OCI-LY7 (cell line): ENCODE measurements around the gene PRR3. TPM values are rescaled to one million over a fixed set of nuclear protein-coding genes. Genes with fewer than 3 reads are reported as not detected.

Experiments
- BruUV-seq: library from RNA; stranded (reverse); fragments of 400-500 nt; replicated peaks from 2 replicates; lab custom pipeline; 2021; lab: Mats Ljungman, UMichigan
- CTCF ChIA-PET: fragments of 300-600 bp; sonication (Branson Sonifier 250); formaldehyde crosslinking; loops from one replicate; lab custom pipeline; 2022; ENCODE audit warnings: antibody characterized with exemption; ENCODE audit not compliant: unreplicated experiment; lab: Charles Lee
- POLR2A ChIA-PET: fragments of 300-600 bp; sonication (Branson Sonifier 250); formaldehyde crosslinking; loops from one replicate; lab custom pipeline; 2022; ENCODE audit warnings: antibody characterized with exemption; lab: Charles Lee
- DNase-seq: peaks from one replicate; pipeline ENCODE4 v3.0.0-alpha.2; 2015; ENCODE audit warnings: low spot score
- H2AFZ ChIP-seq: fragments of 200-600 bp; sonication (generic), shearing (Covaris generic); 2 replicates; pipeline ENCODE4 v1.6.1; 2014; ENCODE audit warnings: mild to moderate bottlenecking, antibody characterized with exemption, low read length, moderate library complexity
- H3K27ac ChIP-seq: fragments of 200-600 bp; sonication (generic); 2 replicates; pipeline ENCODE4 v1.5.1; 2014; ENCODE audit warnings: mixed run types, low read depth, mild to moderate bottlenecking, moderate library complexity, low read length, inconsistent platforms; ENCODE audit not compliant: poor library complexity, severe bottlenecking
- H3K36me3 ChIP-seq: fragments of 200-600 bp; sonication (generic); 2 replicates; pipeline ENCODE4 v1.6.1; 2014; ENCODE audit warnings: mild to moderate bottlenecking, antibody characterized with exemption, low read length, moderate library complexity, mixed read lengths; ENCODE audit not compliant: insufficient read depth
- H3K4me1 ChIP-seq: fragments of 200-600 bp; sonication (generic); 2 replicates; pipeline ENCODE4 v1.5.1; 2014; ENCODE audit warnings: mild to moderate bottlenecking, low read length; ENCODE audit not compliant: insufficient read depth, poor library complexity, severe bottlenecking
- H3K4me2 ChIP-seq: fragments of 200-600 bp; sonication (generic); 2 replicates; pipeline ENCODE4 v1.6.1; 2014; ENCODE audit warnings: mild to moderate bottlenecking, low read length
- H3K4me3 ChIP-seq: fragments of 200-600 bp; sonication (generic); 2 replicates; pipeline ENCODE4 v1.5.1; 2014; ENCODE audit warnings: mild to moderate bottlenecking, low read depth, low read length; ENCODE audit not compliant: poor library complexity, severe bottlenecking
- H3K79me2 ChIP-seq: fragments of 200-600 bp; sonication (generic); 2 replicates; pipeline ENCODE4 v1.6.1; 2016; ENCODE audit warnings: low read depth, mild to moderate bottlenecking, low read length, moderate library complexity, mixed read lengths; ENCODE audit not compliant: insufficient read depth
- H3K9me2 ChIP-seq: fragments of 200-600 bp; sonication (generic); 2 replicates; pipeline ENCODE4 v1.6.1; 2016; ENCODE audit warnings: mild to moderate bottlenecking, low read length, mixed read lengths; ENCODE audit not compliant: insufficient read depth
- H3K9me3 ChIP-seq: fragments of 200-600 bp; sonication (generic); 2 replicates; pipeline ENCODE4 v1.6.1; 2014; ENCODE audit warnings: mild to moderate bottlenecking, mixed run types, low read length, mixed read lengths
- H4K20me1 ChIP-seq: fragments of 200-600 bp; sonication (generic); 2 replicates; pipeline ENCODE4 v1.6.1; 2014; ENCODE audit warnings: mild to moderate bottlenecking, antibody characterized with exemption, low read length, moderate library complexity, mixed read lengths; ENCODE audit not compliant: insufficient read depth
- CTCF ChIP-seq: fragments of 200-600 bp; sonication (generic); conservative IDR thresholded peaks from 2 replicates; pipeline ENCODE4 v1.5.1; 2014; ENCODE audit warnings: mild to moderate bottlenecking, antibody characterized with exemption, low read length, moderate library complexity, mixed read lengths
- EZH2phosphoT487 ChIP-seq: fragments of 200-600 bp; sonication (generic); IDR thresholded peaks from 2 replicates; pipeline ENCODE4 v1.6.1; 2018; ENCODE audit warnings: low read depth, borderline replicate concordance, mild to moderate bottlenecking, mixed run types, antibody characterized with exemption, low read length, moderate library complexity, mixed read lengths
- intact Hi-C: fragments of 100-400 bp; cut with micrococcal nuclease; formaldehyde crosslinking; loops from one replicate; pipeline ENCODE4 v1.10.0; 2022; ENCODE audit not compliant: unreplicated experiment
- total RNA-seq, 2 experiments: library from RNA; depleted of rRNA in 1 of 2; stranded (reverse); fragments of >200 nt in 1 of 2; shearing (Covaris generic) in 1 of 2; gene quantifications; 2 replicates each; pipeline ENCODE4 v1.2.3, GENCODE V29; 2014 to 2022

Gene PRR3
- total RNA-seq, 2 experiments from 2014 or later = 25.2 to 34.9 TPM

DNA sequence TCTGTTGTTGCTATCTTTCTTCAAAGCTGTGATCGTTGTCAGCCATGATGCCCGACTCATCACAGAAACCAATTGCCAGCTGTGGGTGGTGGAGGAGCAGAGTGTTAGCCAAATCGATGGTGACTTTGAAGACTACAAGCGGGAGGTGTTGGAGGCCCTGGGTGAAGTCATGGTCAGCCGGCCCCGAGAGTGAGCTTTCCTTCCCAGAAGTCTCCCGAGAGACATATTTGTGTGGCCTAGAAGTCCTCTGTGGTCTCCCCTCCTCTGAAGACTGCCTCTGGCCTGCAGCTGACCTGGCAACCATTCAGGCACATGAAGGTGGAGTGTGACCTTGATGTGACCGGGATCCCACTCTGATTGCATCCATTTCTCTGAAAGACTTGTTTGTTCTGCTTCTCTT is 33.4 kb downstream of the PRR3 start:
- BruUV-seq = no TSS peak
- H2AFZ ChIP-seq = no peak overlapping the region
- intact Hi-C loops = no loop called here
- H3K27ac ChIP-seq = no peak overlapping the region
- TF ChIP-seq EZH2phosphoT487 (no peak), CTCF (no peak)
- H3K9me2 ChIP-seq = no peaks in the 10 kb centered on the region
- ChIA-PET POLR2A (no interaction called here), CTCF (no interaction called here)
- H3K9me3 ChIP-seq = no peaks in the 10 kb centered on the region
- H3K4me3 ChIP-seq = no peak overlapping the region
- H4K20me1 ChIP-seq = no peaks in the 10 kb centered on the region
- H3K4me2 ChIP-seq = no peak overlapping the region
- H3K4me1 ChIP-seq = no peaks in the 10 kb centered on the region
- peaks cover 99% of the 10 kb centered on the region for H3K36me3 ChIP-seq
- peaks cover 8% of the 10 kb centered on the region; the same call in 1 of the 2 replicates for H3K79me2 ChIP-seq
- DNase-seq = no peak

DNA sequence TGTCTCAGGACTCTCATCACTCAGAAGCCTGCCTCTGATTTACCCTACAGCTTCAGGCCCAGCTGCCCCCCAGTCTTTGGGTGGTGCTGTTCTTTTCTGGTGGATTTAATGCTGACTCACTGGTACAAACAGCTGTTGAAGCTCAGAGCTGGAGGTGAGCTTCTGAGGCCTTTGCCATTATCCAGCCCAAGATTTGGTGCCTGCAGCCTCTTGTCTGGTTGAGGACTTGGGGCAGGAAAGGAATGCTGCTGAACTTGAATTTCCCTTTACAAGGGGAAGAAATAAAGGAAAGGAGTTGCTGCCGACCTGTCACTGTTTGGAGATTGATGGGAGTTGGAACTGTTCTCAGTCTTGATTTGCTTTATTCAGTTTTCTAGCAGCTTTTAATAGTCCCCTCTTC is 33.9 kb downstream of the PRR3 start:
- TF ChIP-seq CTCF (no peak), EZH2phosphoT487 (no peak)
- peaks cover 95% of the 10 kb centered on the region for H3K36me3 ChIP-seq
- POLR2A ChIA-PET = no interaction called here

DNA sequence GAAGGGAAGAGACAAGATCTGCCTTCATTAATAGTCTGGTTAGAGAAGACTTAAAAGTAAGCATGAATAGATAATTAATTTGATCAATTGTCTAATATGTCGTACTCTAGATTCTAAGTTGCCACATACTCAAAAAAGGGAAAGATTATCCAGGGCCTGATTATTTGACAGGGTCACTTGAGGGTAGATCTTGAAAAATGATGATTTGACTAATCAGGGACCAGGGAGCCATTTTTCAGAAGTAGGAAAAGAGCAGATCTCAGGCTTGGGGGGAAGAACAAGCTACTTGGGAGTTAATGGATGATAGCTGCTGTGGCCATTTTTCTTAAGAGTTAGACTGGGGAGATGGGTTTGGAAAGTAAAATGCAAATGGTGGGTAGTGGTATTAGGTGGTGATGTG is 35.2 kb downstream of the PRR3 start:
- TF ChIP-seq CTCF = no peak
- no peak for TF ChIP-seq EZH2phosphoT487
- DNase-seq = no peak
- H3K9me3 ChIP-seq = no peaks in the 10 kb centered on the region
- H3K79me2 ChIP-seq = peaks cover 8% of the 10 kb centered on the region; the same call in 1 of the 2 replicates
- BruUV-seq = no TSS peak
- ChIA-PET POLR2A (interaction anchor here (0.7 to 1.1 kb wide), 2 partner anchors 51 to 604 kb away, joined by 3 read pairs; no protein-coding TSS in a partner anchor), CTCF (no interaction called here)
- no peaks in the 10 kb centered on the region for H3K4me1 ChIP-seq
- H3K36me3 ChIP-seq = peaks cover 89% of the 10 kb centered on the region
- H3K4me3 ChIP-seq = no peak overlapping the region
- H3K27ac ChIP-seq = no peak overlapping the region
- no peaks in the 10 kb centered on the region for H3K9me2 ChIP-seq
- no peak overlapping the region for H2AFZ ChIP-seq
- H3K4me2 ChIP-seq = no peak overlapping the region
- no peaks in the 10 kb centered on the region for H4K20me1 ChIP-seq
- intact Hi-C loops = no loop called here

More for the DNA sequence above, 33.9 kb downstream of the PRR3 start:
- BruUV-seq = no TSS peak
- H3K27ac ChIP-seq = no peak overlapping the region
- no peaks in the 10 kb centered on the region for H4K20me1 ChIP-seq
- CTCF ChIA-PET = no interaction called here
- H3K4me2 ChIP-seq = no peak overlapping the region
- H3K4me3 ChIP-seq = no peak overlapping the region
- H2AFZ ChIP-seq = no peak overlapping the region
- H3K79me2 ChIP-seq = peaks cover 8% of the 10 kb centered on the region; the same call in 1 of the 2 replicates
- H3K4me1 ChIP-seq = no peaks in the 10 kb centered on the region
- no peak for DNase-seq
- H3K9me3 ChIP-seq = no peaks in the 10 kb centered on the region
- H3K9me2 ChIP-seq = no peaks in the 10 kb centered on the region
- intact Hi-C loops = no loop called here
